Smooth muscle cell (in vitro differentiated cells): ENCODE data around the gene MXRA7. TPM values are rescaled to one million over a fixed set of nuclear protein-coding genes. Genes with fewer than 3 reads are reported as not detected.

Experiments
- DNase-seq: peaks from one replicate; lab custom pipeline; 2025; ENCODE audit not compliant: unreplicated experiment; lab: John Stamatoyannopoulos, UW
- H2AFZ ChIP-seq: fragments of 200-600 bp; sonication (generic); 2 replicates; pipeline ENCODE4 v1.6.0; 2016; ENCODE audit warnings: antibody characterized with exemption, low read depth, mild to moderate bottlenecking
- H3F3A ChIP-seq: fragments of 200-600 bp; sonication (generic); 2 replicates; pipeline ENCODE4 v1.6.0; 2017; ENCODE audit warnings: antibody characterized with exemption, low read depth
- H3K27ac ChIP-seq: fragments of 200-600 bp; sonication (generic); 2 replicates; pipeline ENCODE4 v1.5.1; 2016; ENCODE audit warnings: low read depth, mild to moderate bottlenecking
- H3K27me3 ChIP-seq: fragments of 200-600 bp; sonication (generic); 2 replicates; pipeline ENCODE4 v1.6.1; 2016; ENCODE audit warnings: low read depth, mild to moderate bottlenecking
- H3K36me3 ChIP-seq: fragments of 200-600 bp; sonication (generic); 2 replicates; pipeline ENCODE4 v1.5.1; 2016; ENCODE audit warnings: low read depth
- H3K4me1 ChIP-seq: fragments of 200-600 bp; sonication (generic); 2 replicates; pipeline ENCODE4 v1.5.1; 2016; ENCODE audit warnings: low read depth
- H3K4me2 ChIP-seq: fragments of 200-600 bp; sonication (generic); 2 replicates; pipeline ENCODE4 v1.6.0; 2016; ENCODE audit warnings: mild to moderate bottlenecking
- H3K4me3 ChIP-seq: fragments of 200-600 bp; sonication (generic); 2 replicates; pipeline ENCODE4 v1.5.1; 2016; ENCODE audit warnings: mild to moderate bottlenecking
- H3K79me2 ChIP-seq: fragments of 200-600 bp; sonication (generic); 2 replicates; pipeline ENCODE4 v1.6.0; 2016; ENCODE audit warnings: low read depth, mild to moderate bottlenecking
- H3K9ac ChIP-seq: fragments of 200-600 bp; sonication (generic); 2 replicates; pipeline ENCODE4 v1.6.0; 2016; ENCODE audit warnings: low read depth
- H3K9me3 ChIP-seq: fragments of 200-600 bp; sonication (generic); replicated peaks from 2 replicates; pipeline ENCODE4 v1.5.1; 2016; ENCODE audit warnings: low read depth
- H4K20me1 ChIP-seq: fragments of 200-600 bp; sonication (generic); 2 replicates; pipeline ENCODE4 v1.6.0; 2016; ENCODE audit warnings: low read depth
- WGBS: methylation state at CpG from one replicate; pipeline ENCODE4 v1.1.7; 2016; ENCODE audit warnings: low lambda C conversion rate; 5-methylcytosine and 5-hydroxymethylcytosine counted together
- polyA plus RNA-seq: library from polyadenylated mRNA; unstranded; fragments of >200 nt; fragmentation: Nextera tagmentation; extraction: Ambion mirVana; gene quantifications from 2 replicates; pipeline ENCODE4 v1.2.1, GENCODE V29; 2016
- total RNA-seq: library from RNA; depleted of rRNA; stranded (reverse); fragments of >200 nt; gene quantifications from 2 replicates; pipeline ENCODE4 v1.2.3, GENCODE V29; 2014
- TF ChIP-seq, protein P1 (sequence below): fragments of 200-600 bp; sonication (generic); IDR thresholded peaks from 2 replicates; pipeline ENCODE4 v1.5.1; 2017; ENCODE audit warnings: borderline replicate concordance, mild to moderate bottlenecking, antibody characterized with exemption; ENCODE audit not compliant: insufficient read depth, poor library complexity, severe bottlenecking

Gene MXRA7
- total and polyA plus RNA-seq, 2 experiments from 2014 or later: 134 to 158 TPM

DNA sequence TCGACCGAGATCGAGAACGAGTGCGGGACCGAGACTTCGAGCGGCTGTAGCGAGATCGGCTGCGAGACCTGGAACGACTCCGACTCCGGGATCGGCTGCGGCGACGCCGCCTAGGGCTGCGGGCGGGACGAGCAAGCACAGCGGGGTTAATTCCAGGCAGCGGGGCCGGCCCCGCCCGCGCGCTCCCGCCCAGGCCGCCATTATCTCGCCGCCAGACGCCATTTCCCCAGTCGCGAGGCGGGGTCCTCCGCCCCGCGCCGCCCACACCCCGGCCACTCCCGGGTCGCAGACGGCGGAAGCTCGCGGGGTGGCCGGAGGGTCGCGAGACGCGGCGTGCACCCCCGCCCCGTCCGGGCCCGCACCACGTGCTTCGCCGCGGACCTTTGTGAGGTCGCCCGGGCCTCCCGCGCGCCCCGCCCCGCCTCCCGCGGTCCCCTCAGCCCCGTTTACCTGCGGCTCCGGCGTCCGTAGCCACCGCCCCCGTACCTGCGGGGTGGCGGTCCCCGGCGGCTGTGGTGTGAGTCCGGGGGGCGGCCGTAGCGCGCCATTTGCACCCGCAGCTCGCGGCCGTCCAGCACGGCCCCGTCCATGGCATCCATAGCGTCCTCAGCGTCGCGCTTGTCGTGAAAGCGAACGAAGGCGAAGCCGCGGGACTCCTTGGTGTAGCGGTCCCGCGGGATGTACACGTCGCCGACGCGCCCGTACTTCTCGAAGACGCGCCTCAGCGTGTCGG is 25.8 kb upstream of the MXRA7 start:
- peaks cover 37% of the 10 kb centered on the region for H3K4me1 ChIP-seq

DNA sequence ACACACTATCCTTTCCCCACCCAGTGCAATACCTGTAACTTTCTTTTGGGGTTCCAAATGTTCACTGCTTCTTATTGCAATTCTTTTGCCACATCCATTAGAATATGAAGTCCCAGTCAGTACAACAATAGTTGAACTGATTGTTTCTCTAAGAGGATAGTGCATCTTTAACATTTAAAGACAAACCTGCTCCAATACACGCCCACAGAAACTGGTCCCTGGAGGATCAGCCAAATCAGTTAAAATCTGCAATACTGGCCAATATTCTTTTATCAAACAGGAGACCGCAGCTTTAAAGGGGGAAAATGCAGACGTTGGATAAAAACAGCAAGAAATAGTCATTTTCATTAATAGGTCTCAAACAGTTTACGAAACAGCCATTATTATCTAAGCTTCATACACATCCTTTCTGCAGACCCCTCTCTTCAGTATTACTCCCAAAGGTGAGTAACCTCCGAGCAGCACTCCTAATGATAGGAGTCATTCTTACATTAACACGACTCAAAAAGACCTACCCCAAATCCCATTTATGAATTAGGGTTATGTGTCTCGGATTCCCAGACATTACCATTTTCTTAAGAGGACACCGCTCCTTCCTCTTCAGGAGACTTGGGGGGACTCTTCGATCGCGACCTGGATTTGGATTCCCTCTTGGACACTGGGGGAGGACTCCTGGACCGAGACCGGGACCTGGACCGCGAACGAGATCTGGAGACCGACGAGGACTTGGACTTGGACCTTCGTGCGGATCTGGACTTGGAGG is 25.0 kb upstream of the MXRA7 start:
- Histone ChIP-seq H3F3A (peaks cover 40% of the 10 kb centered on the region), H3K9me3 (no peaks in the 10 kb centered on the region), H3K4me3 (peak overlapping the region; percentile 91), H4K20me1 (peaks cover 50% of the 10 kb centered on the region), H3K4me1 (peaks cover 37% of the 10 kb centered on the region), H3K4me2 (peak overlapping the region; percentile 95), H3K79me2 (peaks cover 73% of the 10 kb centered on the region), H2AFZ (no peak overlapping the region), H3K36me3 (no peaks in the 10 kb centered on the region), H3K9ac (peak overlapping the region; percentile 88), H3K27ac (peak overlapping the region; percentile 96), H3K27me3 (no peaks in the 10 kb centered on the region)
- DNase-seq: no peak
- TF ChIP-seq, protein P1, sequence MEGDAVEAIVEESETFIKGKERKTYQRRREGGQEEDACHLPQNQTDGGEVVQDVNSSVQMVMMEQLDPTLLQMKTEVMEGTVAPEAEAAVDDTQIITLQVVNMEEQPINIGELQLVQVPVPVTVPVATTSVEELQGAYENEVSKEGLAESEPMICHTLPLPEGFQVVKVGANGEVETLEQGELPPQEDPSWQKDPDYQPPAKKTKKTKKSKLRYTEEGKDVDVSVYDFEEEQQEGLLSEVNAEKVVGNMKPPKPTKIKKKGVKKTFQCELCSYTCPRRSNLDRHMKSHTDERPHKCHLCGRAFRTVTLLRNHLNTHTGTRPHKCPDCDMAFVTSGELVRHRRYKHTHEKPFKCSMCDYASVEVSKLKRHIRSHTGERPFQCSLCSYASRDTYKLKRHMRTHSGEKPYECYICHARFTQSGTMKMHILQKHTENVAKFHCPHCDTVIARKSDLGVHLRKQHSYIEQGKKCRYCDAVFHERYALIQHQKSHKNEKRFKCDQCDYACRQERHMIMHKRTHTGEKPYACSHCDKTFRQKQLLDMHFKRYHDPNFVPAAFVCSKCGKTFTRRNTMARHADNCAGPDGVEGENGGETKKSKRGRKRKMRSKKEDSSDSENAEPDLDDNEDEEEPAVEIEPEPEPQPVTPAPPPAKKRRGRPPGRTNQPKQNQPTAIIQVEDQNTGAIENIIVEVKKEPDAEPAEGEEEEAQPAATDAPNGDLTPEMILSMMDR: no peak
- WGBS: under 1% methylated on average over 20 of the region's 20 CpGs

More for the DNA sequence above, 25.8 kb upstream of the MXRA7 start:
- peak overlapping the region; percentile 95 for H3K4me2 ChIP-seq
- under 1% methylated on average over 70 of the region's 117 CpGs for WGBS
- peak overlapping the region; percentile 91 for H3K4me3 ChIP-seq
- no peaks in the 10 kb centered on the region for H3K36me3 ChIP-seq
- peaks cover 75% of the 10 kb centered on the region for H3K79me2 ChIP-seq
- H3K27ac ChIP-seq: peak overlapping the region; percentile 96
- H3K27me3 ChIP-seq: no peaks in the 10 kb centered on the region
- H3K9me3 ChIP-seq: no peaks in the 10 kb centered on the region
- no peak overlapping the region for H2AFZ ChIP-seq
- peaks cover 48% of the 10 kb centered on the region for H4K20me1 ChIP-seq
- TF ChIP-seq, protein P1: no peak
- peak; percentile 39 for DNase-seq
- peaks cover 40% of the 10 kb centered on the region for H3F3A ChIP-seq
- peak overlapping the region; percentile 88 for H3K9ac ChIP-seq

DNA sequence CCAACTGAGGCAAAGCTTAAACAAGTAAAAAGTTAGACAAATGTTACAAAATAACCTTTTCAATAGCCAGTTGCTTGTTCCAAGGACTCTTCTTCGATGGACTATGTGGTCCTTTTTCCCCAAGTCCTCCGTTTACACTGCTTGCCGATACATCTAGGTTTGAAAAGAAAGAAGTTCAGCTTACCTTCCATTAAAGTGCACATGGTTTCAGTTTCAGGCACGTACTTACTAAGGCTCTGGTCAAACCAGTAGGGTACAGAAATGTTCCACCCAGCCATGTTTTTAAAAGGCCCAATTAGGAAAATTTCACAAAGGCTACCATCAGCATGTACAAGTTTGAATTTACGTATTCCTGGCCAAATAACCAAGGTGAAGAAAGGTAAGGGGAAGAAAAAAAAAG is 24.2 kb upstream of the MXRA7 start:
- peak overlapping the region; percentile 96 for H3K27ac ChIP-seq
- TF ChIP-seq, protein P1: no peak
- peaks cover 50% of the 10 kb centered on the region for H4K20me1 ChIP-seq
- H3K9ac ChIP-seq: peak overlapping the region; percentile 88
- peak overlapping the region; percentile 91 for H3K4me3 ChIP-seq
- no peaks in the 10 kb centered on the region for H3K36me3 ChIP-seq
- no peaks in the 10 kb centered on the region for H3K27me3 ChIP-seq
- peaks cover 72% of the 10 kb centered on the region for H3K79me2 ChIP-seq
- WGBS: 33% methylated on average over 5 of the region's 5 CpGs
- H3K4me2 ChIP-seq: peak overlapping the region; percentile 95
- peaks cover 40% of the 10 kb centered on the region for H3F3A ChIP-seq
- peaks cover 37% of the 10 kb centered on the region for H3K4me1 ChIP-seq
- no peak overlapping the region for H2AFZ ChIP-seq
- DNase-seq: no peak
- no peaks in the 10 kb centered on the region for H3K9me3 ChIP-seq
